Endothelial cell of umbilical vein (primary cell): Measurements from ENCODE around the gene CTLA4. TPM values are rescaled to one million over a fixed set of nuclear protein-coding genes. Genes with fewer than 3 reads are reported as not detected.

Experiments used
- BruUV-seq: library from RNA; stranded (reverse); fragments of 400-500 nt; replicated peaks from 2 replicates; lab custom pipeline; 2021; lab: Mats Ljungman, UMichigan
- CTCF ChIA-PET: fragments of 300-600, 350-600 bp; sonication (Branson Sonifier 250); formaldehyde crosslinking; loops from one replicate; lab custom pipeline; 2021; ENCODE audit warnings: antibody characterized with exemption, inconsistent platforms; lab: Charles Lee
- POLR2A ChIA-PET: fragments of 300-600, 350-600 bp; sonication (Branson Sonifier 250); formaldehyde crosslinking; loops from one replicate; lab custom pipeline; 2021; ENCODE audit warnings: antibody characterized with exemption, inconsistent platforms; lab: Charles Lee
- DNase-seq: peaks from one replicate; pipeline ENCODE4 v3.0.0-alpha.2; 2011; ENCODE audit warnings: low read depth, low spot score
- FAIRE-seq: peaks from 2 replicates; lab custom pipeline; 2011; peaks lifted over from hg19 to GRCh38; lab: Jason Lieb, UNC
- H2AFZ ChIP-seq: 2 replicates; pipeline ENCODE4 v1.6.0; 2012; ENCODE audit warnings: low read depth, low read length, control low read depth, inconsistent platforms
- H3K27ac ChIP-seq: 2 replicates; pipeline ENCODE4 v1.5.1; 2011; ENCODE audit warnings: low read depth, mild to moderate bottlenecking, control low read depth, low read length, moderate library complexity; ENCODE audit not compliant: insufficient read depth
- H3K27me3 ChIP-seq, 2 experiments: 2 replicates each; pipeline versions ENCODE4 v1.6.0 to v1.6.1; 2011; ENCODE audit warnings: low read length in 2 of 2, mixed read lengths in 1 of 2; ENCODE audit not compliant: control insufficient read depth in 2 of 2, insufficient read depth in 2 of 2
- H3K36me3 ChIP-seq, 2 experiments: 2 replicates in 1 of 2; 3 replicates in 1 of 2; pipeline ENCODE4 v1.5.1; 2011; ENCODE audit warnings: low read length in 2 of 2, mild to moderate bottlenecking in 1 of 2, moderate library complexity in 1 of 2; ENCODE audit not compliant: control insufficient read depth in 2 of 2, insufficient read depth in 2 of 2; ENCODE audit errors: extremely low read depth in 1 of 2
- H3K4me1 ChIP-seq: 3 replicates; pipeline ENCODE4 v1.5.1; 2011; ENCODE audit warnings: mild to moderate bottlenecking, low read length; ENCODE audit not compliant: control insufficient read depth, insufficient read depth; ENCODE audit errors: extremely low read depth
- H3K4me2 ChIP-seq: 2 replicates; pipeline ENCODE4 v1.6.1; 2011; ENCODE audit warnings: low read length, control low read depth, mixed read lengths; ENCODE audit not compliant: insufficient read depth
- H3K4me3 ChIP-seq, 3 experiments: fragments of 200-600 bp in 1 of 3; sonication (generic), shearing (Covaris generic) in 1 of 3; replicated peaks in 1 of 3; 2 replicates each; pipeline ENCODE4 v1.5.1; 2011 to 2016; ENCODE audit warnings: control low read depth in 3 of 3, low read length in 3 of 3, mild to moderate bottlenecking in 2 of 3, inconsistent platforms in 1 of 3, low read depth in 1 of 3, moderate library complexity in 1 of 3; ENCODE audit not compliant: insufficient read depth in 1 of 3
- H3K79me2 ChIP-seq: 2 replicates; pipeline ENCODE4 v1.6.0; 2012; ENCODE audit warnings: low read length, inconsistent platforms; ENCODE audit not compliant: control insufficient read depth, insufficient read depth
- H3K9ac ChIP-seq: replicated peaks from 2 replicates; pipeline ENCODE3; 2011; ENCODE audit warnings: low read length, control low read depth; ENCODE audit not compliant: insufficient read depth; ENCODE audit errors: extremely low read depth
- H3K9me1 ChIP-seq: replicated peaks from 3 replicates; pipeline ENCODE4 v1.6.0; 2011; ENCODE audit warnings: mild to moderate bottlenecking, low read length; ENCODE audit not compliant: control insufficient read depth, insufficient read depth; ENCODE audit errors: extremely low read depth
- H3K9me3 ChIP-seq: replicated peaks from 2 replicates; pipeline ENCODE4 v1.5.1; 2012; ENCODE audit warnings: low read length, inconsistent platforms; ENCODE audit not compliant: control insufficient read depth, insufficient read depth
- H4K20me1 ChIP-seq: replicated peaks from 2 replicates; pipeline ENCODE3; 2011; ENCODE audit warnings: mild to moderate bottlenecking, low read length; ENCODE audit not compliant: control insufficient read depth, insufficient read depth; ENCODE audit errors: extremely low read depth
- CTCF ChIP-seq, 2 donors: IDR thresholded peaks; 1 replicate in 1 of 2; 2 replicates in 1 of 2; pipeline ENCODE4 v1.5.1; 2011; ENCODE audit warnings: low read length in 2 of 2, mild to moderate bottlenecking in 2 of 2, moderate library complexity in 2 of 2, control low read depth in 1 of 2, inconsistent platforms in 1 of 2, low read depth in 1 of 2; ENCODE audit not compliant: insufficient read depth in 1 of 2; ENCODE audit errors: extremely low read depth in 1 of 2
- EZH2 ChIP-seq: IDR thresholded peaks from 2 replicates; pipeline ENCODE4 v1.6.1; 2012; ENCODE audit warnings: borderline replicate concordance, low read depth, mild to moderate bottlenecking, moderate library complexity, low read length, inconsistent platforms; ENCODE audit not compliant: severe bottlenecking
- FOS ChIP-seq: IDR thresholded peaks from 2 replicates; pipeline ENCODE4 v1.6.1; 2011; ENCODE audit warnings: mild to moderate bottlenecking, low read length, moderate library complexity, borderline replicate concordance; ENCODE audit not compliant: insufficient read depth
- GATA2 ChIP-seq: IDR thresholded peaks from 2 replicates; pipeline ENCODE4 v1.7.0; 2011; ENCODE audit warnings: low read depth, mild to moderate bottlenecking, moderate library complexity, mixed read lengths, low read length; ENCODE audit not compliant: insufficient read length, insufficient read depth
- JUN ChIP-seq: IDR thresholded peaks from 2 replicates; pipeline ENCODE4 v1.6.1; 2011; ENCODE audit warnings: borderline replicate concordance, low read depth; ENCODE audit not compliant: insufficient read length, insufficient read depth
- MAX ChIP-seq: IDR thresholded peaks from 2 replicates; pipeline ENCODE4 v1.6.1; 2011; ENCODE audit not compliant: insufficient read depth, insufficient read length
- MYC ChIP-seq: IDR thresholded peaks from one replicate; pipeline ENCODE4 v1.6.1; 2011; ENCODE audit warnings: mild to moderate bottlenecking, low read depth, low read length
- POLR2A ChIP-seq: IDR thresholded peaks from 2 replicates; pipeline ENCODE4 v1.6.1; 2012; ENCODE audit warnings: low read depth, mild to moderate bottlenecking, control low read depth, low read length
- POLR2AphosphoS5 ChIP-seq: IDR thresholded peaks from 2 replicates; pipeline ENCODE4 v1.6.1; 2012; ENCODE audit warnings: low read depth, mild to moderate bottlenecking, control low read depth, low read length, moderate library complexity; ENCODE audit not compliant: insufficient read depth
- dilution Hi-C: fragments of 300-500 bp; cut with MboI; formaldehyde crosslinking; loops from one replicate; pipeline ENCODE4 v1.15.0; 2019; ENCODE audit warnings: low sequenced_read_pairs; ENCODE audit not compliant: extremely low pct_ligation_motif_present
- intact Hi-C: fragments of 100-400 bp; cut with micrococcal nuclease; formaldehyde crosslinking; loops from one replicate; pipeline ENCODE4 v1.10.0; 2022
- polyA plus RNA-seq, 4 experiments: library from polyadenylated mRNA; depleted of rRNA in 3 of 4; stranded (reverse) in 3 of 4; unstranded in 1 of 4; fragments of >200 nt; gene quantifications; 2 replicates each; pipeline versions ENCODE4 v1.2.1 to v1.2.3, GENCODE V29; 2011 to 2012; ENCODE audit warnings: missing spikeins in 1 of 4
- total RNA-seq: library from RNA; stranded (reverse); gene quantifications from 2 replicates; pipeline ENCODE4 v1.2.3, GENCODE V29; 2021

Gene CTLA4
- total and polyA plus RNA-seq, 2 donors (not counting 3 experiments of a cell fraction or from before 2014, with no cell fraction given) = not detected

DNA sequence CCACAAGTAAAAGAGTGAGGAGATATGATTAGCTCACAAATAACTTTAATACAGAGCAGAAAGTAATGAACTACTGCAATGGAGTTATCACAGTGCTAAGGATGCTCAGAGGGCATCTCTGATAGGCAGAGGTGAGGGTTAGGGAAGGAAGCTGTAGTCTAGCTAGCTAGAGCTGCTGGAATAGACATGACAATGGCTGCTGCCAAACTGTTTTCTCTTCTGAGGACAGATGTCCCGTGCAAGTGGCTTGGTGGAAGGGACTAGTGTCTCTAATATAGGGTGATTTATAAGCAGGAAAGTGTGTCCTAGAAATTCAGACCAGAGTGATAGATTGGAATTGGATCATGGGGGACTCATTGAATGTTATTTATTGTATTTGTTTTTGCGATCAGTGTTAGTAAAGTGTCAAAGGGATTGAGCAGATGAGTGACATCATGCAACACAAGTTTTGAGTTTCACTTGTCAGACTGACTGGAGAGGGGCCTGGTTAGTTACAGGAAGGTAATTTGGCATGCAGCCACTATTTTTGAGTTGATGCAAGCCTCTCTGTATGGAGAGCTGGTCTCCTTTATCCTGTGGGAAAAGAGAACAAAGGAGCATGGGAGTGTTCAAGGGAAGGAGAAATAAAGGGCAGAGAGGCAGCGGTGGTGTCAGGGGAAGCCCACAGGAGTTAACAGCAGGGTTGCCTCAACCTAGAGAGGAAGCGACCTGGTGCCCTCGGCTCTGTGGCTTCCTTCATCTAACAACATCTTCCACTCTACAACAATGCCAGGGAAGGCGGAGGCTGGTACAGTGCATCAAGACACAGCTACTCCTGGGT is 1.9 kb downstream of the CTLA4 start:
- FAIRE-seq = no peak

More for the DNA sequence above, 1.9 kb downstream of the CTLA4 start:
- intact Hi-C loops (no loop called here), dilution Hi-C loops (no loop called here)
- Histone ChIP-seq H2AFZ (no peak overlapping the region), H3K9me3 (no peaks in the 10 kb centered on the region), H3K9me1 (no peaks in the 10 kb centered on the region), H3K4me2 (no peak overlapping the region), H3K27me3 (peaks cover 10 to 20% of the 10 kb centered on the region in 2 experiments), H3K36me3 (no peaks in the 10 kb centered on the region), H3K4me1 (no peaks in the 10 kb centered on the region), H3K27ac (no peak overlapping the region), H3K9ac (no peak overlapping the region), H3K4me3 (no peak overlapping the region), H4K20me1 (no peaks in the 10 kb centered on the region), H3K79me2 (no peaks in the 10 kb centered on the region)
- ChIA-PET POLR2A (no interaction called here), CTCF (interaction anchor here (1.0 to 2.6 kb wide), 3 partner anchors 10 to 54 kb away, joined by 3 to 8 read pairs (median 3); no protein-coding TSS in a partner anchor)
- DNase-seq = no peak
- no peak for TF ChIP-seq MYC
- no peak for TF ChIP-seq CTCF (IDR thresholded peaks at IDR 0.05; ENCODE audit: extremely low read depth in 1 of 2, insufficient read depth in 1 of 2, low read depth in 1 of 2, low read length in 2 of 2)
- TF ChIP-seq GATA2 = no peak
- no peak for TF ChIP-seq EZH2
- no peak for TF ChIP-seq JUN
- no peak for TF ChIP-seq FOS
- TF ChIP-seq POLR2A = no peak
- no peak for TF ChIP-seq MAX
- TF ChIP-seq POLR2AphosphoS5 = no peak
- no TSS peak for BruUV-seq
